Loucy (cell line): ENCODE results near the gene TMPRSS11A.

Experiments used
- H2AFZ ChIP-seq: fragments of 200-600 bp; sonication (generic); 2 replicates; pipeline ENCODE4 v1.6.0; 2016; ENCODE audit warnings: antibody characterized with exemption, mild to moderate bottlenecking, low read length, moderate library complexity
- H3F3A ChIP-seq: fragments of 200-600 bp; 2 replicates; pipeline ENCODE4 v1.6.0; 2016; ENCODE audit warnings: antibody characterized with exemption, low read depth, mild to moderate bottlenecking
- H3K27me3 ChIP-seq: fragments of 200-600 bp; sonication (generic); 2 replicates; pipeline ENCODE4 v1.6.1; 2014; ENCODE audit warnings: low read length, mild to moderate bottlenecking; ENCODE audit not compliant: insufficient read depth, poor library complexity, severe bottlenecking
- H3K36me3 ChIP-seq: fragments of 200-600 bp; sonication (generic); 2 replicates; pipeline ENCODE4 v1.6.1; 2016; ENCODE audit warnings: low read length; ENCODE audit not compliant: insufficient read depth
- H3K4me1 ChIP-seq: fragments of 200-600 bp; sonication (generic); 2 replicates; pipeline ENCODE4 v1.5.1; 2014; ENCODE audit warnings: low read length, mild to moderate bottlenecking; ENCODE audit not compliant: insufficient read depth, poor library complexity, severe bottlenecking
- H3K4me2 ChIP-seq: fragments of 200-600 bp; sonication (generic); 2 replicates; pipeline ENCODE4 v1.6.0; 2014; ENCODE audit warnings: antibody characterized with exemption, low read length, low read depth, mild to moderate bottlenecking; ENCODE audit not compliant: poor library complexity, severe bottlenecking
- H3K4me3 ChIP-seq: fragments of 200-600 bp; sonication (generic); 2 replicates; pipeline ENCODE4 v1.5.1; 2014; ENCODE audit warnings: low read length, mild to moderate bottlenecking, mixed read lengths; ENCODE audit not compliant: poor library complexity, severe bottlenecking
- H3K79me2 ChIP-seq: fragments of 200-600 bp; sonication (generic); 2 replicates; pipeline ENCODE4 v1.6.1; 2014; ENCODE audit warnings: low read length; ENCODE audit not compliant: insufficient read depth
- H3K9ac ChIP-seq: fragments of 200-600 bp; sonication (generic); 2 replicates; pipeline ENCODE4 v1.6.0; 2014; ENCODE audit warnings: mild to moderate bottlenecking, low read depth, low read length, moderate library complexity; ENCODE audit not compliant: poor library complexity, severe bottlenecking
- H3K9me2 ChIP-seq: fragments of 200-600 bp; sonication (generic); replicated peaks from 2 replicates; pipeline ENCODE4 v1.6.1; 2016; ENCODE audit warnings: low read depth, low read length, mixed read lengths
- H3K9me3 ChIP-seq: fragments of 200-600 bp; sonication (generic); 2 replicates; pipeline ENCODE4 v1.6.1; 2014; ENCODE audit warnings: mild to moderate bottlenecking, antibody characterized with exemption, low read length, low read depth; ENCODE audit not compliant: insufficient read depth
- H4K20me1 ChIP-seq: fragments of 200-600 bp; sonication (generic); 2 replicates; pipeline ENCODE4 v1.6.0; 2014; ENCODE audit warnings: antibody characterized with exemption, low read length, mild to moderate bottlenecking; ENCODE audit not compliant: insufficient read depth, poor library complexity, severe bottlenecking
- EZH2phosphoT487 ChIP-seq: fragments of 200-600 bp; IDR thresholded peaks from 2 replicates; pipeline ENCODE4 v1.6.1; 2018; ENCODE audit warnings: antibody characterized with exemption, mild to moderate bottlenecking, moderate library complexity, borderline replicate concordance
- TF ChIP-seq, protein P1 (sequence below): fragments of 200-600 bp; sonication (generic); conservative IDR thresholded peaks from 2 replicates; pipeline ENCODE4 v1.5.1; 2014; ENCODE audit warnings: mild to moderate bottlenecking, antibody characterized with exemption, low read length

The TMPRSS11A gene

DNA sequence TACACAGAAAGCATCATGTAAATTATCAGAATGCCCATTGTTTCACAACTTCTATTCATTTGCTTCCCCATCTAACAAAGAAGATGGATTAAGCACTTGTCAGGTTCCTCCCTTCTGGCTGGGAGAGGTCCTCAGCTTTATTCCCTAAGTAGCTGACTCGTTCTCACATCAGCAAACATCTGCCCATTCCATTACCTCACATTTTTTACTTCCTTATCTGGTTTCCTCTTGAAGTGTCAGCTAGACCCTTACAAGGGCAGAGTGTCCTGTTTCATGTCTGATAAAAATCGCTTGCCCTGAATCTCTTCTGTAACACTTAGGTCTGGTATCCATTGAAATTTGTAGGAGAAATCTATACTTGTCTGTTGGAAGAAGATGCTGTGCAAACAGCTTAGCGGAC is 34.7 kb downstream of the TMPRSS11A start:
- peak overlapping the region; percentile 18 for H3K4me2 ChIP-seq
- H3F3A ChIP-seq = no peaks in the 10 kb centered on the region
- H3K27me3 ChIP-seq = no peaks in the 10 kb centered on the region
- TF ChIP-seq EZH2phosphoT487 = no peak
- TF ChIP-seq, protein P1, sequence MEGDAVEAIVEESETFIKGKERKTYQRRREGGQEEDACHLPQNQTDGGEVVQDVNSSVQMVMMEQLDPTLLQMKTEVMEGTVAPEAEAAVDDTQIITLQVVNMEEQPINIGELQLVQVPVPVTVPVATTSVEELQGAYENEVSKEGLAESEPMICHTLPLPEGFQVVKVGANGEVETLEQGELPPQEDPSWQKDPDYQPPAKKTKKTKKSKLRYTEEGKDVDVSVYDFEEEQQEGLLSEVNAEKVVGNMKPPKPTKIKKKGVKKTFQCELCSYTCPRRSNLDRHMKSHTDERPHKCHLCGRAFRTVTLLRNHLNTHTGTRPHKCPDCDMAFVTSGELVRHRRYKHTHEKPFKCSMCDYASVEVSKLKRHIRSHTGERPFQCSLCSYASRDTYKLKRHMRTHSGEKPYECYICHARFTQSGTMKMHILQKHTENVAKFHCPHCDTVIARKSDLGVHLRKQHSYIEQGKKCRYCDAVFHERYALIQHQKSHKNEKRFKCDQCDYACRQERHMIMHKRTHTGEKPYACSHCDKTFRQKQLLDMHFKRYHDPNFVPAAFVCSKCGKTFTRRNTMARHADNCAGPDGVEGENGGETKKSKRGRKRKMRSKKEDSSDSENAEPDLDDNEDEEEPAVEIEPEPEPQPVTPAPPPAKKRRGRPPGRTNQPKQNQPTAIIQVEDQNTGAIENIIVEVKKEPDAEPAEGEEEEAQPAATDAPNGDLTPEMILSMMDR = no peak
- no peaks in the 10 kb centered on the region for H4K20me1 ChIP-seq
- H3K36me3 ChIP-seq = no peaks in the 10 kb centered on the region
- H3K4me3 ChIP-seq = no peak overlapping the region
- H3K9ac ChIP-seq = no peak overlapping the region
- no peaks in the 10 kb centered on the region for H3K79me2 ChIP-seq
- H3K9me3 ChIP-seq = 0 out of 2 replicates have a peak, but pooled peaks cover 4% of the 10 kb centered on the region
- H2AFZ ChIP-seq = no peak overlapping the region
- peaks cover 11% of the 10 kb centered on the region for H3K4me1 ChIP-seq
- no peaks in the 10 kb centered on the region for H3K9me2 ChIP-seq

DNA sequence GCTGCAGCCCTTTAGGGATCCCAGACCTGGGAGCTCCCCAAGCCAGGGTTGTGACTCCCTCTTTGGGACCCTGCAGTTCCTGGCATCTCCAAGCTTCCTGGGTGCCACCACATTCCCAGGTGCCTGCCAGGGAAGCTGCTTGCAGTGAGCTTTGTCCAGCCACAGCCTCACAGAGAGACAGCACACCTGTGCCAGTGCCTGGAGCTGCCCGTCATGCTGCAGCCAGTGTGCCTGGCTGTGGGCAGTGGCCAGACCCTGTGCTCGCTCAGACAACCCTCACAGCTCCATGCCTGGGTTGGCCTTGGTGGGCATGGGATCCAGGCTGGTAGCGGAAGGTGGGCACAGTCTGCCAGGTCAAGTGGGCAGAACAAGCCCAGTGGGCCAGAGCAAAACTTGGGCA is 36.0 kb downstream of the TMPRSS11A start:
- no peaks in the 10 kb centered on the region for H3K9me2 ChIP-seq
- H3K79me2 ChIP-seq = no peaks in the 10 kb centered on the region
- no peak for TF ChIP-seq EZH2phosphoT487
- TF ChIP-seq, protein P1 = no peak
- no peaks in the 10 kb centered on the region for H3F3A ChIP-seq
- no peak overlapping the region for H3K4me2 ChIP-seq
- no peaks in the 10 kb centered on the region for H4K20me1 ChIP-seq
- H2AFZ ChIP-seq = no peak overlapping the region
- no peak overlapping the region for H3K4me3 ChIP-seq
- H3K4me1 ChIP-seq = peaks cover 8% of the 10 kb centered on the region
- H3K9ac ChIP-seq = no peak overlapping the region
- 0 out of 2 replicates have a peak, but pooled peaks cover 4% of the 10 kb centered on the region for H3K9me3 ChIP-seq
- H3K36me3 ChIP-seq = no peaks in the 10 kb centered on the region
- no peaks in the 10 kb centered on the region for H3K27me3 ChIP-seq

DNA sequence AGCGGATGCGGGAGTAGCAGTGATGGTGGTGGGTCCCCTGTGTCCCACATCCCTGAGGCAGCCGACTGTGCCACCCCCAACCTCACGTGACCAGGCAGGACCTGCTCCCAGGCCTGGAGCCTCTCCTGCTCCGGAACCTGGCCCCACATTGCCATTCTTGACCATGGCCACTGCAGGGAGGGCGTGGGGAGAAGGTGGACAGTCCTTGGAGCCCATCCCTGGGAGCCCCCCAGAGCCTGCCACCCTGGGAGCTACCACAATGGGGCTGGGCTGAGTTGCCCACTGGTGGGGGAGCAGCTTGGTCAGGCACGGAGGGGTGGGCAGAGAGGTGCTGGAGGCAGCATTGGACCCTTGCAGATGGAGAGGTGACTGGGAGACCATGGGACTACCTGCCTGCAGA is 36.8 kb downstream of the TMPRSS11A start:
- no peaks in the 10 kb centered on the region for H3K9me2 ChIP-seq
- TF ChIP-seq EZH2phosphoT487 = no peak
- TF ChIP-seq, protein P1 = no peak
- 0 out of 2 replicates have a peak, but pooled peaks cover 4% of the 10 kb centered on the region for H3K9me3 ChIP-seq

More for the DNA sequence above, 36.8 kb downstream of the TMPRSS11A start:
- peaks cover 8% of the 10 kb centered on the region for H3K4me1 ChIP-seq
- no peaks in the 10 kb centered on the region for H4K20me1 ChIP-seq
- no peaks in the 10 kb centered on the region for H3K36me3 ChIP-seq
- no peaks in the 10 kb centered on the region for H3F3A ChIP-seq
- no peak overlapping the region for H3K9ac ChIP-seq
- no peaks in the 10 kb centered on the region for H3K79me2 ChIP-seq
- no peak overlapping the region for H3K4me3 ChIP-seq
- no peaks in the 10 kb centered on the region for H3K27me3 ChIP-seq
- no peak overlapping the region for H2AFZ ChIP-seq
- no peak overlapping the region for H3K4me2 ChIP-seq
